Measurements from ENCODE around the gene ITPA. TPM values are rescaled to one million over a fixed set of nuclear protein-coding genes. Genes with fewer than 3 reads are reported as not detected.

The ITPA gene
- total and polyA plus RNA-seq, 2 of the 13 experiments (the other 11 are each of a cell fraction or from before 2014, with no cell fraction given), result 60.1 to 103 TPM

DNA sequence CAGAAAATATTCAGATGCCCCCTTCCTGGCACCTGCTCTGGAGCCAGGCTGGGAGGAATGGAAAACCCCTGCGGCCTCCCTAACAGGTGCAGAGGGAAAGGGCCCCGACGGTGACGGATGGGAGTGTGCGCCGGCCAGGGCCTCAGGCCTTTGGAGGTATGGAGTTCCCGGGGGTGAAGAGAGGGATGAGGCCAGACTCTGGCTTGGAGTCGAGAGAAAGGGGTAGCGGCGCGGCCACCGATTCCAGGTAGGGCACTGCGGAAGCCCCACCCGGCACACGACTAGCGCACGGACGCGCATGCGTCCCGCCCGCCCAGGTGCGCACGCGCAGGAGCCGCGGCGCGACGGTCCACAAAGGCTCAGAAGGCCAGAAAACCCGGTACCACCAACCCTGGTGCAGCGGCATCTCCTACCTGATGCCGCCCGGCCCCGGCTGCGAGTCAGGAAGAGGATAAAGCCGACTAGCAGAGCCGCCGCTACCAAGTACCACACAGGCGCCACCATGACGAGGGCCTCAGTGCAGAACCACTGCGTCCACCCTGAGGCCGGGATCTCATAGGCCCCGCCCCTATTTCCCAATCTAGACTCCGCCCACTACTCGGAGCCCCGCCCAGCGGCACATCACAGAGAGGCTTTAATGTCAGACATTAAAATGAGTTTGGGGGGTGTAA is 5.0 kb upstream of the ITPA start, which contains the start of gene DDRGK1 (continued):
- TF ChIP-seq CHD2 (IDR thresholded peaks at IDR 0.05; ENCODE audit: low read depth, low read length) (no peak), FOXA3 (CRISPR knock-in tag; IDR thresholded peaks at IDR 0.05) (peak; percentile 46; the same call in 1 of the 2 replicates), DMAP1 (CRISPR knock-in tag; IDR thresholded peaks at IDR 0.05) (peak; percentile 93), ZNF713 (CRISPR knock-in tag; IDR thresholded peaks at IDR 0.05) (no peak), NFE2L1 (CRISPR knock-in tag; IDR thresholded peaks at IDR 0.05; ENCODE audit: borderline replicate concordance) (no peak), SMAD3 (CRISPR knock-in tag; IDR thresholded peaks at IDR 0.05) (peak; percentile 96), PAF1 (CRISPR knock-in tag; IDR thresholded peaks at IDR 0.05) (no peak), RFXANK (CRISPR knock-in tag; IDR thresholded peaks at IDR 0.05) (peak; percentile 43; the same call in 1 of the 2 replicates), SP4 (CRISPR knock-in tag; IDR thresholded peaks at IDR 0.05) (peak; percentile 95), GATA4 (IDR thresholded peaks at IDR 0.05; ENCODE audit: borderline replicate concordance, low read depth) (peak; percentile 55; the same call in 1 of the 2 replicates), ZFP41 (CRISPR knock-in tag; IDR thresholded peaks at IDR 0.05; ENCODE audit: borderline replicate concordance) (0 out of 2 replicates have a peak, but pooled peaks have one; percentile 52), GLI4 (CRISPR knock-in tag; IDR thresholded peaks at IDR 0.05; ENCODE audit: borderline replicate concordance) (peak; percentile 84), ZNF574 (CRISPR knock-in tag; IDR thresholded peaks at IDR 0.05) (peak; percentile 80), RNF2 (conservative IDR thresholded peaks at IDR 0.05; ENCODE audit: low read depth) (peak; percentile 61), ZNF773 (CRISPR knock-in tag; IDR thresholded peaks at IDR 0.05; ENCODE audit: borderline replicate concordance) (no peak; the same call in 1 of the 2 replicates), ZKSCAN1 (IDR thresholded peaks at IDR 0.05; ENCODE audit: low read length) (peak; percentile 56; the same call in 1 of the 2 replicates)
- TF ChIP-seq, protein P1, sequence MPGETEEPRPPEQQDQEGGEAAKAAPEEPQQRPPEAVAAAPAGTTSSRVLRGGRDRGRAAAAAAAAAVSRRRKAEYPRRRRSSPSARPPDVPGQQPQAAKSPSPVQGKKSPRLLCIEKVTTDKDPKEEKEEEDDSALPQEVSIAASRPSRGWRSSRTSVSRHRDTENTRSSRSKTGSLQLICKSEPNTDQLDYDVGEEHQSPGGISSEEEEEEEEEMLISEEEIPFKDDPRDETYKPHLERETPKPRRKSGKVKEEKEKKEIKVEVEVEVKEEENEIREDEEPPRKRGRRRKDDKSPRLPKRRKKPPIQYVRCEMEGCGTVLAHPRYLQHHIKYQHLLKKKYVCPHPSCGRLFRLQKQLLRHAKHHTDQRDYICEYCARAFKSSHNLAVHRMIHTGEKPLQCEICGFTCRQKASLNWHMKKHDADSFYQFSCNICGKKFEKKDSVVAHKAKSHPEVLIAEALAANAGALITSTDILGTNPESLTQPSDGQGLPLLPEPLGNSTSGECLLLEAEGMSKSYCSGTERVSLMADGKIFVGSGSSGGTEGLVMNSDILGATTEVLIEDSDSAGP (CRISPR knock-in tag; IDR thresholded peaks at IDR 0.05; ENCODE audit: borderline replicate concordance), result peak; percentile 71
- TF ChIP-seq, protein P2, sequence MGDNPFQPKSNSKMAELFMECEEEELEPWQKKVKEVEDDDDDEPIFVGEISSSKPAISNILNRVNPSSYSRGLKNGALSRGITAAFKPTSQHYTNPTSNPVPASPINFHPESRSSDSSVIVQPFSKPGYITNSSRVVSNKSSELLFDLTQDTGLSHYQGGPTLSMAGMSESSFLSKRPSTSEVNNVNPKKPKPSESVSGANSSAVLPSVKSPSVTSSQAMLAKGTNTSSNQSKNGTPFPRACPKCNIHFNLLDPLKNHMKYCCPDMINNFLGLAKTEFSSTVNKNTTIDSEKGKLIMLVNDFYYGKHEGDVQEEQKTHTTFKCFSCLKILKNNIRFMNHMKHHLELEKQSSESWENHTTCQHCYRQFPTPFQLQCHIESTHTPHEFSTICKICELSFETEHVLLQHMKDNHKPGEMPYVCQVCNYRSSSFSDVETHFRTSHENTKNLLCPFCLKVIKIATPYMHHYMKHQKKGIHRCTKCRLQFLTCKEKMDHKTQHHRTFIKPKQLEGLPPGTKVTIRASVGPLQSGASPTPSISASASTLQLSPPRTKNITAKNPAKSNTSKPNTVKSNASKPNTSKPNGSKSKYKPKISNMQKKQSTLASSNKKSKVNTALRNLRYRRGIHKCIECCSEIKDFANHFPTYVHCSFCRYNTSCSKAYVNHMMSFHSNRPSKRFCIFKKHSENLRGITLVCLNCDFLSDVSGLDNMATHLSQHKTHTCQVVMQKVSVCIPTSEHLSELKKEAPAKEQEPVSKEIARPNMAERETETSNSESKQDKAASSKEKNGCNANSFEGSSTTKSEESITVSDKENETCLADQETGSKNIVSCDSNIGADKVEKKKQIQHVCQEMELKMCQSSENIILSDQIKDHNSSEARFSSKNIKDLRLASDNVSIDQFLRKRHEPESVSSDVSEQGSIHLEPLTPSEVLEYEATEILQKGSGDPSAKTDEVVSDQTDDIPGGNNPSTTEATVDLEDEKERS (CRISPR knock-in tag; IDR thresholded peaks at IDR 0.05), result peak; percentile 68; the same call in 1 of the 2 replicates
- TF ChIP-seq, protein P3, sequence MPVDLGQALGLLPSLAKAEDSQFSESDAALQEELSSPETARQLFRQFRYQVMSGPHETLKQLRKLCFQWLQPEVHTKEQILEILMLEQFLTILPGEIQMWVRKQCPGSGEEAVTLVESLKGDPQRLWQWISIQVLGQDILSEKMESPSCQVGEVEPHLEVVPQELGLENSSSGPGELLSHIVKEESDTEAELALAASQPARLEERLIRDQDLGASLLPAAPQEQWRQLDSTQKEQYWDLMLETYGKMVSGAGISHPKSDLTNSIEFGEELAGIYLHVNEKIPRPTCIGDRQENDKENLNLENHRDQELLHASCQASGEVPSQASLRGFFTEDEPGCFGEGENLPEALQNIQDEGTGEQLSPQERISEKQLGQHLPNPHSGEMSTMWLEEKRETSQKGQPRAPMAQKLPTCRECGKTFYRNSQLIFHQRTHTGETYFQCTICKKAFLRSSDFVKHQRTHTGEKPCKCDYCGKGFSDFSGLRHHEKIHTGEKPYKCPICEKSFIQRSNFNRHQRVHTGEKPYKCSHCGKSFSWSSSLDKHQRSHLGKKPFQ (CRISPR knock-in tag; IDR thresholded peaks at IDR 0.05; ENCODE audit: insufficient replicate concordance), result peak; percentile 71
- TF ChIP-seq, protein P4, sequence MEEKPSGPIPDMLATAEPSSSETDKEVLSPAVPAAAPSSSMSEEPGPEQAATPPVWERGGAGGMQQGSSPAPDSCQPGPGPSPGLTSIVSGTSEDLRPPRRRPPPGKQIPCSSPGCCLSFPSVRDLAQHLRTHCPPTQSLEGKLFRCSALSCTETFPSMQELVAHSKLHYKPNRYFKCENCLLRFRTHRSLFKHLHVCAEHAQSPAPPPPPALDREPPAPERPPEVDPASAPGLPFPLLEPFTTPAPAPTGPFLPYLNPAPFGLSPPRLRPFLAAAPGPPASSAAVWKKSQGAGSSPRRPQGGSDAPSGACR (CRISPR knock-in tag; IDR thresholded peaks at IDR 0.05), result peak; percentile 96

All from HepG2 (cell line).